Gastroesophageal sphincter (tissue), 3 donors: ENCODE data around the gene CDK14.

Experiments
- CTCF ChIP-seq, 4 experiments: fragments of 200-600 bp in 2 of 4; fragments of 450-650 bp in 2 of 4; sonication (generic) in 1 of 4; IDR thresholded peaks; one replicate each; pipeline ENCODE4 v1.5.1; 2017 to 2019; ENCODE audit warnings: antibody characterized with exemption in 4 of 4, mild to moderate bottlenecking in 2 of 4, moderate library complexity in 2 of 4
- EP300 ChIP-seq: sonication (generic); formaldehyde crosslinking; IDR thresholded peaks from one replicate; pipeline ENCODE4 v1.6.1; 2017; ENCODE audit warnings: antibody characterized with exemption, mild to moderate bottlenecking
- POLR2A ChIP-seq, 2 donors: fragments of 450-650 bp; IDR thresholded peaks; one replicate each; pipeline ENCODE4 v1.6.1; 2017; ENCODE audit warnings: antibody characterized with exemption in 2 of 2, mild to moderate bottlenecking in 2 of 2, moderate library complexity in 1 of 2
- POLR2AphosphoS5 ChIP-seq: sonication (generic); formaldehyde crosslinking; IDR thresholded peaks from one replicate; pipeline ENCODE4 v1.6.1; 2017; ENCODE audit warnings: antibody characterized with exemption

GRCh38 chr7:90672210-90672609 is 76.1 kb downstream of the CDK14 start:
- no peak for TF ChIP-seq POLR2A (IDR thresholded peaks at IDR 0.05)
- no peak for TF ChIP-seq CTCF (IDR thresholded peaks at IDR 0.05)
- no peak for TF ChIP-seq POLR2AphosphoS5
- no peak for TF ChIP-seq EP300
